Muscle layer of duodenum (tissue), 2 donors: ENCODE measurements around the gene CST3.
"Not testable (repeated sequence)": the region's sequence is repeated elsewhere in the genome, so short reads cannot be mapped to it uniquely, and the experiment has no call there.

Experiments
- H3K27ac ChIP-seq: one replicate; pipeline ENCODE4 v1.7.0; 2013; ENCODE audit warnings: mild to moderate bottlenecking, low read length
- H3K27me3 ChIP-seq: one replicate; pipeline ENCODE4 v1.7.0; 2013; ENCODE audit warnings: low read depth, mild to moderate bottlenecking, control low read depth, low read length
- H3K36me3 ChIP-seq, 2 donors: one replicate each; pipeline ENCODE4 v1.7.0; 2013; ENCODE audit warnings: low read length in 2 of 2, control low read depth in 1 of 2, mild to moderate bottlenecking in 1 of 2; ENCODE audit not compliant: insufficient read depth in 2 of 2, control insufficient read depth in 1 of 2
- H3K4me1 ChIP-seq, 2 donors: one replicate each; pipeline ENCODE4 v1.7.0; 2013; ENCODE audit warnings: low read length in 2 of 2, mild to moderate bottlenecking in 2 of 2, control low read depth in 1 of 2, moderate library complexity in 1 of 2; ENCODE audit not compliant: insufficient read depth in 2 of 2, control insufficient read depth in 1 of 2
- H3K4me3 ChIP-seq, 2 donors: one replicate each; pipeline ENCODE4 v1.7.0; 2013; ENCODE audit warnings: low read length in 2 of 2, low read depth in 1 of 2, mild to moderate bottlenecking in 1 of 2
- H3K9me3 ChIP-seq, 2 donors: one replicate each; pipeline ENCODE4 v1.7.0; 2013; ENCODE audit warnings: low read length in 2 of 2, control low read depth in 1 of 2, mild to moderate bottlenecking in 1 of 2; ENCODE audit not compliant: control insufficient read depth in 1 of 2
- donor health status: healthy.

CST3 gene

GRCh38 chr20:23661002-23661429 lies 23.3 kb upstream of the CST3 start:
- H3K4me1 ChIP-seq = peaks cover 0 to 3% of the 10 kb centered on the region in 2 donors
- no peak overlapping the region for H3K4me3 ChIP-seq
- no peak overlapping the region for H3K27ac ChIP-seq
- H3K27me3 ChIP-seq = no peaks in the 10 kb centered on the region
- no peaks in the 10 kb centered on the region for H3K36me3 ChIP-seq
- H3K9me3 ChIP-seq = no peaks in the 10 kb centered on the region

- Histone ChIP-seq H3K36me3 (no peaks in the 10 kb centered on the region), H3K9me3 (no peaks in the 10 kb centered on the region), H3K4me1 (peaks cover 0 to 11% of the 10 kb centered on the region in 2 donors), H3K27ac (no peak overlapping the region), H3K4me3 (no peak overlapping the region), H3K27me3 (no peaks in the 10 kb centered on the region)
These were observed 22.5 kb upstream of the CST3 start for GRCh38 chr20:23659989-23660837.

- not testable (repeated sequence) for H3K27ac ChIP-seq, H3K9me3 ChIP-seq, H3K4me3 ChIP-seq, H3K27me3 ChIP-seq, H3K36me3 ChIP-seq
- peaks cover 3 to 17% of the 10 kb centered on the region in 2 donors for H3K4me1 ChIP-seq
These were observed 21.8 kb upstream of the CST3 start for GRCh38 chr20:23659610-23659988.

GRCh38 chr20:23658989-23659609 lies 21.3 kb upstream of the CST3 start:
- Histone ChIP-seq H3K36me3 (no peaks in the 10 kb centered on the region), H3K27ac (no peak overlapping the region), H3K9me3 (no peaks in the 10 kb centered on the region), H3K4me3 (no peak overlapping the region), H3K4me1 (peaks cover 3 to 22% of the 10 kb centered on the region in 2 donors), H3K27me3 (no peaks in the 10 kb centered on the region)

GRCh38 chr20:23658336-23658735 lies 20.6 kb upstream of the CST3 start:
- no peaks in the 10 kb centered on the region for H3K27me3 ChIP-seq
- peaks cover 3 to 29% of the 10 kb centered on the region in 2 donors for H3K4me1 ChIP-seq
- H3K36me3 ChIP-seq = no peaks in the 10 kb centered on the region
- no peak overlapping the region for H3K4me3 ChIP-seq
- H3K27ac ChIP-seq = no peak overlapping the region
- no peaks in the 10 kb centered on the region for H3K9me3 ChIP-seq

- Histone ChIP-seq H3K27me3 (no peaks in the 10 kb centered on the region), H3K27ac (no peak overlapping the region), H3K4me3 (no peak overlapping the region), H3K4me1 (peaks cover 3 to 29% of the 10 kb centered on the region in 2 donors), H3K9me3 (no peaks in the 10 kb centered on the region), H3K36me3 (no peaks in the 10 kb centered on the region)
These were observed 19.4 kb upstream of the CST3 start for GRCh38 chr20:23657202-23657601.

- Histone ChIP-seq H3K4me1 (peaks cover 3 to 29% of the 10 kb centered on the region in 2 donors), H3K27ac (no peak overlapping the region), H3K4me3 (peak overlapping the region in 1 of 2 donors; percentile 20)
These were observed 18.6 kb upstream of the CST3 start for GRCh38 chr20:23656372-23656771.

GRCh38 chr20:23655491-23656211 lies 17.9 kb upstream of the CST3 start:
- no peaks in the 10 kb centered on the region for H3K9me3 ChIP-seq
- no peaks in the 10 kb centered on the region for H3K36me3 ChIP-seq
- H3K27ac ChIP-seq = no peak overlapping the region
- H3K4me3 ChIP-seq = peak overlapping the region in 1 of 2 donors; percentile 20
- peaks cover 3 to 29% of the 10 kb centered on the region in 2 donors for H3K4me1 ChIP-seq
- no peaks in the 10 kb centered on the region for H3K27me3 ChIP-seq

More at GRCh38 chr20:23656372-23656771, 18.6 kb upstream of the CST3 start:
- Histone ChIP-seq H3K36me3 (no peaks in the 10 kb centered on the region), H3K27me3 (no peaks in the 10 kb centered on the region), H3K9me3 (no peaks in the 10 kb centered on the region)

GRCh38 chr20:23654717-23655116 lies 17.0 kb upstream of the CST3 start:
- no peaks in the 10 kb centered on the region for H3K9me3 ChIP-seq
- H3K4me1 ChIP-seq = peaks cover 3 to 29% of the 10 kb centered on the region in 2 donors
- no peak overlapping the region for H3K27ac ChIP-seq
- H3K36me3 ChIP-seq = no peaks in the 10 kb centered on the region
- no peaks in the 10 kb centered on the region for H3K27me3 ChIP-seq
- H3K4me3 ChIP-seq = no peak overlapping the region

GRCh38 chr20:23654000-23654399 lies 16.2 kb upstream of the CST3 start:
- H3K27ac ChIP-seq = no peak overlapping the region
- H3K4me3 ChIP-seq = no peak overlapping the region
- no peaks in the 10 kb centered on the region for H3K9me3 ChIP-seq
- H3K27me3 ChIP-seq = no peaks in the 10 kb centered on the region
- no peaks in the 10 kb centered on the region for H3K36me3 ChIP-seq
- peaks cover 3 to 29% of the 10 kb centered on the region in 2 donors for H3K4me1 ChIP-seq

GRCh38 chr20:23653400-23653938 lies 15.7 kb upstream of the CST3 start:
- H3K27ac ChIP-seq = no peak overlapping the region
- H3K4me1 ChIP-seq = peaks cover 3 to 29% of the 10 kb centered on the region in 2 donors
- no peaks in the 10 kb centered on the region for H3K27me3 ChIP-seq
- no peaks in the 10 kb centered on the region for H3K9me3 ChIP-seq
- no peak overlapping the region for H3K4me3 ChIP-seq
- no peaks in the 10 kb centered on the region for H3K36me3 ChIP-seq
